HepG2 (cell line): ENCODE measurements around the gene SYTL5. TPM values are rescaled to one million over a fixed set of nuclear protein-coding genes. Genes with fewer than 3 reads are reported as not detected.

ENCODE experiments used
- ATAC-seq: fragments of 200-7000 bp; cut with Tn5 transposase; 3 replicates; pipeline ENCODE4 v1.9.1; 2020; ENCODE audit warnings: mild to moderate bottlenecking, moderate library complexity
- BruUV-seq: library from RNA; stranded (reverse); fragments of 400-500 nt; replicated peaks from 2 replicates; lab custom pipeline; 2021; lab: Mats Ljungman, UMichigan
- CTCF ChIA-PET: fragments of 300-600 bp; formaldehyde crosslinking; extraction: SDS; loops from one replicate; lab custom pipeline; 2021; ENCODE audit warnings: low total read pairs, inconsistent platforms, low intra/inter-chr PET ratio; lab: Yijun Ruan, JAX
- POLR2A ChIA-PET: fragments of 350-600 bp; sonication (Branson Sonifier 250); formaldehyde crosslinking; loops from one replicate; lab custom pipeline; 2020; ENCODE audit warnings: antibody characterized with exemption, inconsistent platforms; lab: Yijun Ruan, JAX
- DNase-seq: peaks from one replicate; pipeline ENCODE4 v3.0.0-alpha.2; 2015; ENCODE audit warnings: low spot score
- FAIRE-seq: peaks from 3 replicates; lab custom pipeline; 2011; peaks lifted over from hg19 to GRCh38; lab: Jason Lieb, UNC
- H2AFZ ChIP-seq: one replicate; pipeline ENCODE4 v1.6.1; 2011; ENCODE audit warnings: low read length, inconsistent platforms
- H3K27ac ChIP-seq: fragments of 300-600 bp; 3 replicates; pipeline ENCODE4 v1.8.0; 2011; ENCODE audit warnings: mixed run types, mild to moderate bottlenecking, mixed read lengths, low read length, inconsistent platforms; ENCODE audit not compliant: insufficient read depth; ENCODE audit errors: extremely low read length
- H3K27me3 ChIP-seq, 2 experiments: fragments of 200-600 bp in 1 of 2; 2 replicates in 1 of 2; 3 replicates in 1 of 2; pipeline versions ENCODE4 v1.6.0 to v1.8.0; 2011; ENCODE audit warnings: low read length in 2 of 2, mild to moderate bottlenecking in 2 of 2, moderate library complexity in 2 of 2, inconsistent platforms in 1 of 2; ENCODE audit not compliant: insufficient read depth in 2 of 2, control insufficient read depth in 1 of 2
- H3K36me3 ChIP-seq, 2 experiments: fragments of 200-600 bp in 1 of 2; replicated peaks in 1 of 2; 2 replicates in 1 of 2; 3 replicates in 1 of 2; pipeline versions ENCODE4 v1.5.1 to v1.8.0; 2011; ENCODE audit warnings: low read length in 2 of 2, inconsistent platforms in 1 of 2; ENCODE audit not compliant: insufficient read depth in 2 of 2, control insufficient read depth in 1 of 2
- H3K4me1 ChIP-seq: 2 replicates; pipeline ENCODE4 v1.5.1; 2012; ENCODE audit warnings: low read length, inconsistent platforms; ENCODE audit not compliant: insufficient read depth
- H3K4me2 ChIP-seq: 2 replicates; pipeline ENCODE4 v1.6.0; 2011; ENCODE audit warnings: low read depth, low read length, inconsistent platforms
- H3K4me3 ChIP-seq, 3 experiments: fragments of 200-600 bp in 1 of 3; sonication (generic), shearing (Covaris generic) in 1 of 3; replicated peaks in 1 of 3; 2 replicates each; pipeline ENCODE4 v1.5.1; 2011 to 2016; ENCODE audit warnings: low read length in 3 of 3, inconsistent platforms in 2 of 3, low read depth in 2 of 3, mild to moderate bottlenecking in 2 of 3, control low read depth in 1 of 3, mixed read lengths in 1 of 3; ENCODE audit not compliant: insufficient read depth in 1 of 3
- H3K79me2 ChIP-seq: one replicate; pipeline ENCODE4 v1.6.1; 2011; ENCODE audit warnings: low read length, inconsistent platforms; ENCODE audit not compliant: insufficient read depth
- H3K9ac ChIP-seq: 2 replicates; pipeline ENCODE4 v1.6.0; 2011; ENCODE audit warnings: mild to moderate bottlenecking, low read depth, low read length, inconsistent platforms; ENCODE audit not compliant: insufficient read depth
- H3K9me3 ChIP-seq: 2 replicates; pipeline ENCODE4 v1.5.1; 2012; ENCODE audit warnings: mild to moderate bottlenecking, low read length
- H4K20me1 ChIP-seq: 2 replicates; pipeline ENCODE4 v1.6.0; 2011; ENCODE audit warnings: inconsistent platforms, mild to moderate bottlenecking, low read length, moderate library complexity; ENCODE audit not compliant: insufficient read depth
- GMEB1 ChIP-seq: sonication (generic); formaldehyde crosslinking; IDR thresholded peaks from 2 replicates; pipeline ENCODE4 v1.5.1; 2020; ENCODE audit warnings: missing genetic modification reagents, mild to moderate bottlenecking, borderline replicate concordance
- HMG20A ChIP-seq: IDR thresholded peaks from 2 replicates; pipeline ENCODE4 v1.6.1; 2016; ENCODE audit warnings: borderline replicate concordance
- PHF8 ChIP-seq: sonication (generic); formaldehyde crosslinking; IDR thresholded peaks from 2 replicates; pipeline ENCODE4 v1.5.0; 2020; ENCODE audit warnings: missing genetic modification reagents
- PLRG1 ChIP-seq: fragments of 450-650 bp; conservative IDR thresholded peaks from 2 replicates; pipeline ENCODE4 v1.6.1; 2016
- RXRB ChIP-seq: IDR thresholded peaks from 2 replicates; pipeline ENCODE4 v1.6.1; 2016; ENCODE audit warnings: borderline replicate concordance, missing genetic modification reagents, missing compliant biosample characterization
- STAT6 ChIP-seq: sonication (generic); formaldehyde crosslinking; IDR thresholded peaks from 2 replicates; pipeline ENCODE4 v1.4.0; 2020; ENCODE audit warnings: missing genetic modification reagents, mild to moderate bottlenecking, borderline replicate concordance
- ZBTB14 ChIP-seq: sonication (generic); formaldehyde crosslinking; IDR thresholded peaks from 2 replicates; pipeline ENCODE4 v1.4.0; 2020; ENCODE audit warnings: missing genetic modification reagents
- ZBTB7B ChIP-seq: sonication (generic); formaldehyde crosslinking; IDR thresholded peaks from 2 replicates; pipeline ENCODE4 v1.4.0; 2020; ENCODE audit warnings: missing genetic modification reagents
- ZFP37 ChIP-seq: sonication (generic); formaldehyde crosslinking; IDR thresholded peaks from 2 replicates; pipeline ENCODE4 v1.4.0; 2020; ENCODE audit warnings: missing genetic modification reagents, borderline replicate concordance
- ZNF3 ChIP-seq: IDR thresholded peaks from 2 replicates; pipeline ENCODE4 v1.7.0; 2017; ENCODE audit warnings: inconsistent platforms
- ZNF329 ChIP-seq: sonication (generic); formaldehyde crosslinking; IDR thresholded peaks from 2 replicates; pipeline ENCODE4 v1.9.0; 2021; ENCODE audit warnings: low read depth, mild to moderate bottlenecking, missing genetic modification reagents
- ZNF597 ChIP-seq: sonication (generic); formaldehyde crosslinking; IDR thresholded peaks from 2 replicates; pipeline ENCODE4 v1.5.0; 2020; ENCODE audit warnings: missing genetic modification reagents
- WGBS: methylation state at CpG from one replicate; pipeline ENCODE4 v1.1.6; 2017; ENCODE audit warnings: low lambda C conversion rate; 5-methylcytosine and 5-hydroxymethylcytosine counted together
- in situ Hi-C: cut with HindIII; loops from 2 replicates; pipeline ENCODE4 v1.10.0; 2017; ENCODE audit warnings: low pct_unique_long_range_greater_than_20kb; ENCODE audit not compliant: extremely low pct_ligation_motif_present
- intact Hi-C: fragments of 100-400 bp; cut with micrococcal nuclease; formaldehyde crosslinking; loops from one replicate; pipeline ENCODE4 v1.10.0; 2022; ENCODE audit not compliant: unreplicated experiment
- polyA plus RNA-seq, 8 experiments: library from polyadenylated mRNA; depleted of rRNA in 3 of 8; stranded (reverse) in 7 of 8; unstranded in 1 of 8; fragments of >200 nt; fragmentation: Illumina TruSeq in 4 of 8; extraction: Trizol in 4 of 8; gene quantifications; 2 replicates each; pipeline versions ENCODE4 v1.2.1 to v1.2.3, GENCODE V29; 2011 to 2016; ENCODE audit warnings: low read depth in 4 of 8, missing spikeins in 1 of 8, mixed read lengths in 1 of 8; ENCODE audit not compliant: insufficient read depth in 1 of 8
- total RNA-seq, 5 experiments: library from RNA; depleted of rRNA; stranded (reverse); fragments of >200 nt; fragmentation: Illumina TruSeq; extraction: Trizol; gene quantifications; 2 replicates each; pipeline ENCODE4 v1.2.3, GENCODE V29; 2016; ENCODE audit warnings: low read depth in 1 of 5

The SYTL5 gene
- total and polyA plus RNA-seq, 2 of the 13 experiments (the other 11 are each of a cell fraction or from before 2014, with no cell fraction given) = not detected

GRCh38 chrX:37998586-37999262, 7.6 kb upstream of the SYTL5 start:
- Histone ChIP-seq H3K36me3 (no peaks in the 10 kb centered on the region), H3K79me2 (no peaks in the 10 kb centered on the region), H3K27me3 (no peaks in the 10 kb centered on the region), H3K9ac (no peak overlapping the region), H3K27ac (no peak overlapping the region), H3K4me1 (0 out of 2 replicates have a peak, but pooled peaks cover 8% of the 10 kb centered on the region), H4K20me1 (no peaks in the 10 kb centered on the region), H2AFZ (no peak overlapping the region), H3K4me2 (no peak overlapping the region), H3K4me3 (no peak overlapping the region), H3K9me3 (no peaks in the 10 kb centered on the region)
- TF ChIP-seq ZBTB14 (CRISPR knock-in tag) (no peak), PHF8 (CRISPR knock-in tag) (no peak)
- ChIA-PET CTCF (no interaction called here), POLR2A (no interaction called here)
- intact Hi-C loops = no loop called here
- no peak for DNase-seq
- 43% methylated on average over 4 of the region's 7 CpGs for WGBS
- in situ Hi-C loops = no loop called here
- FAIRE-seq = no peak
- no TSS peak for BruUV-seq
- no peak for ATAC-seq

GRCh38 chrX:38000706-38001105, 5.6 kb upstream of the SYTL5 start:
- intact Hi-C loops (no loop called here), in situ Hi-C loops (no loop called here)
- FAIRE-seq (no peak), ATAC-seq (no peak), DNase-seq (no peak)
- no peaks in the 10 kb centered on the region for H3K27me3 ChIP-seq
- WGBS = no CpG with 5 or more reads among the region's 17 CpGs
- H3K79me2 ChIP-seq = no peaks in the 10 kb centered on the region
- no peaks in the 10 kb centered on the region for H3K9me3 ChIP-seq
- H4K20me1 ChIP-seq = no peaks in the 10 kb centered on the region
- ChIA-PET CTCF (no interaction called here), POLR2A (no interaction called here)
- no TSS peak for BruUV-seq
- H3K4me3 ChIP-seq = no peak overlapping the region
- no peaks in the 10 kb centered on the region for H3K36me3 ChIP-seq
- no peak overlapping the region for H3K9ac ChIP-seq
- no peak overlapping the region for H3K4me2 ChIP-seq
- no peak overlapping the region for H3K27ac ChIP-seq
- H3K4me1 ChIP-seq = 0 out of 2 replicates have a peak, but pooled peaks cover 8% of the 10 kb centered on the region
- no peak overlapping the region for H2AFZ ChIP-seq
- TF ChIP-seq RXRB (no peak), STAT6 (CRISPR knock-in tag) (no peak), ZBTB7B (no peak), GMEB1 (no peak), ZFP37 (CRISPR knock-in tag) (no peak), ZNF329 (no peak), ZNF597 (CRISPR knock-in tag) (no peak), PLRG1 (no peak), HMG20A (CRISPR knock-in tag) (no peak), ZNF3 (CRISPR knock-in tag) (no peak)
